ENCODE data around the gene SSNA1. TPM values are rescaled to one million over a fixed set of nuclear protein-coding genes. Genes with fewer than 3 reads are reported as not detected.

SSNA1 gene
- total and polyA plus RNA-seq, 9 of the 15 experiments (the other 6 are each of a cell fraction or from before 2014, with no cell fraction given) = 1.9 to 130 (median 57.1) TPM

- no peak for TF ChIP-seq CHD7 (IDR thresholded peaks at IDR 0.05; ENCODE audit: low read depth, low read length)
- no peak for TF ChIP-seq ZBTB1 (CRISPR knock-in tag; IDR thresholded peaks at IDR 0.05; ENCODE audit: borderline replicate concordance, low read depth)
- no peak for TF ChIP-seq CHD1 (IDR thresholded peaks at IDR 0.05; ENCODE audit: low read length)
- peak; percentile 88 for TF ChIP-seq HMGN3 (IDR thresholded peaks at IDR 0.05; ENCODE audit: borderline replicate concordance, extremely low read depth, insufficient read length, low read depth, low read length)
- no peak for TF ChIP-seq ZNF146 (CRISPR knock-in tag; IDR thresholded peaks at IDR 0.05; ENCODE audit: unreplicated experiment)
- TF ChIP-seq GABPB1 (CRISPR knock-in tag; IDR thresholded peaks at IDR 0.05) = peak; percentile 86
- TF ChIP-seq NR3C1 (CRISPR knock-in tag; IDR thresholded peaks at IDR 0.05) = no peak
- peak; percentile 99 to 100 (median 99) for TF ChIP-seq CTCF (IDR thresholded peaks at IDR 0.05 in 2 of 3, conservative IDR thresholded peaks at IDR 0.05 in 1 of 3; ENCODE audit: insufficient read depth in 2 of 3, low read depth in 1 of 3, low read length in 3 of 3)
- 0 out of 4 replicates have a peak, but pooled peaks of 1 of the 2 experiments have one; percentile 50 for TF ChIP-seq SRF (CRISPR knock-in tag; IDR thresholded peaks at IDR 0.05)
- no peak for TF ChIP-seq GABPA (tag; conservative IDR thresholded peaks at IDR 0.05; ENCODE audit: low read depth)
- 0 out of 2 replicates have a peak, but pooled peaks have one; percentile 50 for TF ChIP-seq ELF2 (CRISPR knock-in tag; IDR thresholded peaks at IDR 0.05)
- no peak for TF ChIP-seq ZC3H8 (IDR thresholded peaks at IDR 0.05)
- no peak for TF ChIP-seq IRF1 (CRISPR knock-in tag; IDR thresholded peaks at IDR 0.05; ENCODE audit: borderline replicate concordance)
Observed at GRCh38 chr9:137236238-137236935, 47.9 kb downstream of the SSNA1 start (continued).
